Measurements from ENCODE around the gene TMA7. TPM values are rescaled to one million over a fixed set of nuclear protein-coding genes. Genes with fewer than 3 reads are reported as not detected.
A peak's percentile ranks its signal among the peaks of the same experiment; 100 is the strongest.

TMA7 gene
- polyA plus RNA-seq, 1 donor from 2014 or later = 1,747 TPM

- TF ChIP-seq CTCF (IDR thresholded peaks at IDR 0.05; ENCODE audit: poor library complexity, severe bottlenecking) (no peak), MXI1 (conservative IDR thresholded peaks at IDR 0.05; ENCODE audit: poor library complexity, severe bottlenecking) (no peak), SMC3 (conservative IDR thresholded peaks at IDR 0.05; ENCODE audit: poor library complexity) (no peak), POLR2AphosphoS5 (IDR thresholded peaks at IDR 0.05) (no peak), EZH2 (IDR thresholded peaks at IDR 0.05; ENCODE audit: borderline replicate concordance, insufficient read depth, low read length, poor library complexity, severe bottlenecking) (no peak), REST (IDR thresholded peaks at IDR 0.05; ENCODE audit: borderline replicate concordance) (no peak), RAD21 (conservative IDR thresholded peaks at IDR 0.05) (no peak), TAF1 (IDR thresholded peaks at IDR 0.05; ENCODE audit: low read depth) (no peak), EP300 (conservative IDR thresholded peaks at IDR 0.05; ENCODE audit: poor library complexity, severe bottlenecking) (no peak)
- Histone ChIP-seq H3K9me2 (ENCODE audit: insufficient read depth, low read length) (no peaks in the 10 kb centered on the region), H3K36me3 (ENCODE audit: insufficient read depth, low read length) (no peaks in the 10 kb centered on the region), H3K4me3 (ENCODE audit: low read length) (no peak overlapping the region), H3F3A (ENCODE audit: insufficient read depth, low read length, poor library complexity, severe bottlenecking) (no peaks in the 10 kb centered on the region), H2AFZ (ENCODE audit: low read depth, low read length) (no peak overlapping the region), H3K27ac (ENCODE audit: low read length) (peak overlapping the region; percentile 39), H4K20me1 (ENCODE audit: insufficient read depth) (no peaks in the 10 kb centered on the region), H3K79me2 (replicated peaks; ENCODE audit: insufficient read depth, low read length) (peaks cover 2% of the 10 kb centered on the region), H3K4me2 (ENCODE audit: low read length) (no peak overlapping the region), H3K9ac (ENCODE audit: low read length) (no peak overlapping the region), H3K9me3 (ENCODE audit: low read length) (no peaks in the 10 kb centered on the region), H3K27me3 (ENCODE audit: insufficient read depth, low read depth, low read length) (no peaks in the 10 kb centered on the region)
Measured at GRCh38 chr3:48466386-48467109, 26.5 kb downstream of the TMA7 start.

- no peaks in the 10 kb centered on the region for H3K9me2 ChIP-seq (ENCODE audit: insufficient read depth, low read length)
- H3K36me3 ChIP-seq (ENCODE audit: insufficient read depth, low read length) = no peaks in the 10 kb centered on the region
- no peaks in the 10 kb centered on the region for H3K9me3 ChIP-seq (ENCODE audit: low read length)
- H3K79me2 ChIP-seq (replicated peaks; ENCODE audit: insufficient read depth, low read length) = peaks cover 7% of the 10 kb centered on the region
- no peak overlapping the region for H3K4me3 ChIP-seq (ENCODE audit: low read length)
- no peak for TF ChIP-seq MXI1 (conservative IDR thresholded peaks at IDR 0.05; ENCODE audit: poor library complexity, severe bottlenecking)
- TF ChIP-seq SMC3 (conservative IDR thresholded peaks at IDR 0.05; ENCODE audit: poor library complexity) = no peak
- no peak for TF ChIP-seq EP300 (conservative IDR thresholded peaks at IDR 0.05; ENCODE audit: poor library complexity, severe bottlenecking)
- TF ChIP-seq TAF1 (IDR thresholded peaks at IDR 0.05; ENCODE audit: low read depth) = no peak
- TF ChIP-seq RAD21 (conservative IDR thresholded peaks at IDR 0.05) = no peak
- no peak for TF ChIP-seq EZH2 (IDR thresholded peaks at IDR 0.05; ENCODE audit: borderline replicate concordance, insufficient read depth, low read length, poor library complexity, severe bottlenecking)
- TF ChIP-seq CTCF (IDR thresholded peaks at IDR 0.05; ENCODE audit: poor library complexity, severe bottlenecking) = no peak
- no peak for TF ChIP-seq POLR2AphosphoS5 (IDR thresholded peaks at IDR 0.05)
- no peak for TF ChIP-seq REST (IDR thresholded peaks at IDR 0.05; ENCODE audit: borderline replicate concordance)
- no peak overlapping the region for H2AFZ ChIP-seq (ENCODE audit: low read depth, low read length)
- H3K27me3 ChIP-seq (ENCODE audit: insufficient read depth, low read depth, low read length) = no peaks in the 10 kb centered on the region
- H3K27ac ChIP-seq (ENCODE audit: low read length) = no peak overlapping the region
- H4K20me1 ChIP-seq (ENCODE audit: insufficient read depth) = no peaks in the 10 kb centered on the region
- no peak overlapping the region for H3K4me2 ChIP-seq (ENCODE audit: low read length)
- no peak overlapping the region for H3K9ac ChIP-seq (ENCODE audit: low read length)
- no peaks in the 10 kb centered on the region for H3F3A ChIP-seq (ENCODE audit: insufficient read depth, low read length, poor library complexity, severe bottlenecking)
Measured at GRCh38 chr3:48467110-48467454, 27.0 kb downstream of the TMA7 start.

Data from neural cell (in vitro differentiated cells).